Naive thymus-derived CD4-positive, alpha-beta T cell (primary cell): ENCODE data around the gene NEURL1B. TPM values are rescaled to one million over a fixed set of nuclear protein-coding genes. Genes with fewer than 3 reads are reported as not detected.

Source experiments
- ATAC-seq: fragments of 150-1000 bp; cut with Tn5 transposase; 2 replicates; pipeline ENCODE4 v1.10.0; 2021; ENCODE audit warnings: mild to moderate bottlenecking, moderate library complexity
- CTCF ChIA-PET: fragments of 350-600 bp; sonication (Branson Sonifier 250); formaldehyde crosslinking; loops from one replicate; lab custom pipeline; 2021; ENCODE audit warnings: antibody characterized with exemption; lab: Charles Lee
- POLR2A ChIA-PET: fragments of 350-600 bp; sonication (Branson Sonifier 250); formaldehyde crosslinking; loops from one replicate; lab custom pipeline; 2021; ENCODE audit warnings: antibody characterized with exemption, inconsistent platforms; lab: Charles Lee
- DNase-seq, 9 donors: peaks; one replicate each; pipeline versions ENCODE4 v3.0.0 to v3.0.0-alpha.2; 2020 to 2022; ENCODE audit warnings: mixed read lengths in 1 of 9
- H3K27ac ChIP-seq: one replicate; pipeline ENCODE4 v1.7.0; 2013; ENCODE audit warnings: mild to moderate bottlenecking, low read depth, low read length, moderate library complexity
- H3K27me3 ChIP-seq, 2 donors: one replicate each; pipeline ENCODE4 v1.7.0; 2013; ENCODE audit warnings: low read length in 2 of 2, mild to moderate bottlenecking in 2 of 2, moderate library complexity in 2 of 2; ENCODE audit not compliant: control insufficient read depth in 2 of 2, insufficient read depth in 2 of 2
- H3K36me3 ChIP-seq, 3 experiments: 1 replicate in 2 of 3; 2 replicates in 1 of 3; pipeline ENCODE4 v1.7.0; 2013; ENCODE audit warnings: low read length in 3 of 3, mild to moderate bottlenecking in 3 of 3, moderate library complexity in 1 of 3; ENCODE audit not compliant: insufficient read depth in 3 of 3, control insufficient read depth in 2 of 3
- H3K4me1 ChIP-seq, 2 donors: one replicate each; pipeline ENCODE4 v1.7.0; 2013; ENCODE audit warnings: low read length in 2 of 2, mild to moderate bottlenecking in 2 of 2, moderate library complexity in 1 of 2; ENCODE audit not compliant: control insufficient read depth in 2 of 2, insufficient read depth in 2 of 2
- H3K4me3 ChIP-seq: 2 replicates; pipeline ENCODE4 v1.7.0; 2013; ENCODE audit warnings: mild to moderate bottlenecking, low read length
- H3K9me3 ChIP-seq, 3 experiments: 1 replicate in 2 of 3; 2 replicates in 1 of 3; pipeline ENCODE4 v1.7.0; 2013; ENCODE audit warnings: low read length in 3 of 3; ENCODE audit not compliant: control insufficient read depth in 2 of 3
- H3K27ac Mint-ChIP-seq, 9 donors: one replicate each; pipeline ENCODE4 v1.8.0; 2020 to 2022; ENCODE audit warnings: mixed read lengths in 9 of 9, mild to moderate bottlenecking in 8 of 9, moderate library complexity in 5 of 9, inconsistent platforms in 2 of 9
- H3K27me3 Mint-ChIP-seq, 5 donors: one replicate each; pipeline ENCODE4 v1.8.0; 2021 to 2022; ENCODE audit warnings: mixed read lengths in 5 of 5, mild to moderate bottlenecking in 1 of 5
- H3K36me3 Mint-ChIP-seq, 5 donors: one replicate each; pipeline ENCODE4 v1.8.0; 2020 to 2022; ENCODE audit warnings: mixed read lengths in 5 of 5, mild to moderate bottlenecking in 3 of 5, inconsistent platforms in 1 of 5
- H3K4me1 Mint-ChIP-seq, 7 donors: one replicate each; pipeline ENCODE4 v1.8.0; 2020 to 2022; ENCODE audit warnings: mixed read lengths in 7 of 7, mild to moderate bottlenecking in 3 of 7, inconsistent platforms in 1 of 7
- H3K4me3 Mint-ChIP-seq, 10 donors: one replicate each; pipeline ENCODE4 v1.8.0; 2020 to 2022; ENCODE audit warnings: mild to moderate bottlenecking in 10 of 10, mixed read lengths in 10 of 10, moderate library complexity in 6 of 10, inconsistent platforms in 2 of 10
- H3K9me3 Mint-ChIP-seq, 11 donors: one replicate each; pipeline ENCODE4 v1.8.0; 2020 to 2022; ENCODE audit warnings: mixed read lengths in 11 of 11, mild to moderate bottlenecking in 4 of 11, inconsistent platforms in 1 of 11, moderate library complexity in 1 of 11
- intact Hi-C, 2 donors: fragments of 100-400 bp; cut with micrococcal nuclease; formaldehyde crosslinking; loops; one replicate each; pipeline ENCODE4 v1.15.1; 2023
- polyA plus RNA-seq, 2 donors: library from polyadenylated mRNA; unstranded; fragments of 300-500 nt; fragmentation: Illumina TruSeq; gene quantifications; one replicate each; pipeline ENCODE4 v1.2.3, GENCODE V29; 2021
- total RNA-seq, 6 experiments: library from RNA in 5 of 6; stranded (reverse) in 5 of 6; gene quantifications; 1 replicate in 5 of 6; 2 replicates in 1 of 6; pipeline ENCODE4 v1.2.3 and lab custom pipeline; 2021 to 2026

NEURL1B gene
- total and polyA plus RNA-seq, 7 experiments from 2014 or later: 0.05 to 3.4 (median 0.27) TPM; not detected in 1

- Histone ChIP-seq H3K36me3 (no peaks in the 10 kb centered on the region), H3K4me3 (no peak overlapping the region), H3K27ac (no peak overlapping the region), H3K27me3 (no peaks in the 10 kb centered on the region), H3K9me3 (no peaks in the 10 kb centered on the region), H3K4me1 (peaks cover 0 to 7% of the 10 kb centered on the region in 2 donors)
- CTCF ChIA-PET: interaction anchor here (0.6 to 9.7 kb wide), 21 partner anchors 9 to 579 kb away, joined by 3 to 178 read pairs (median 4); partner anchors contain the start of gene DUSP1
- H3K27ac Mint-ChIP-seq: peak overlapping the region in 4 of 9 donors; percentile 17 to 72 (median 38)
- peaks cover 0 to 1% (median 0%) of the 10 kb centered on the region in 11 donors for H3K9me3 Mint-ChIP-seq
- POLR2A ChIA-PET: interaction anchor here (0.5 to 2.7 kb wide), 6 partner anchors 44 to 224 kb away, joined by 3 to 27 read pairs (median 4); partner anchors contain the start of gene DUSP1
- no peak overlapping the region for H3K4me3 Mint-ChIP-seq
- no peaks in the 10 kb centered on the region for H3K36me3 Mint-ChIP-seq
- H3K27me3 Mint-ChIP-seq: peaks cover 0 to 18% (median 11%) of the 10 kb centered on the region in 5 donors
- DNase-seq (peak; percentile 38 to 65 (median 57)), ATAC-seq (peak; percentile 85)
- peaks cover 0 to 8% (median 5%) of the 10 kb centered on the region in 7 donors for H3K4me1 Mint-ChIP-seq
- intact Hi-C loops: loop anchor here (1.0 to 10.0 kb wide), 8 partner anchors 120 to 860 kb away; partner anchors contain the start of genes BNIP1 (in 1 of the 2), ERGIC1 (in 1 of the 2) and RPL26L1 (in 1 of the 2)
Measured at GRCh38 chr5:172714491-172715420, 73.7 kb downstream of the NEURL1B start.

GRCh38 chr5:172715421-172715780 is 74.3 kb downstream of the NEURL1B start:
- no peaks in the 10 kb centered on the region for H3K36me3 ChIP-seq
- ATAC-seq (no peak), DNase-seq (no peak)
- Mint-ChIP-seq H3K27me3 (peaks cover 0 to 18% (median 11%) of the 10 kb centered on the region in 5 donors), H3K4me1 (peaks cover 0 to 10% (median 5%) of the 10 kb centered on the region in 7 donors), H3K4me3 (no peak overlapping the region), H3K27ac (peak overlapping the region in 1 of 9 donors; percentile 56), H3K36me3 (no peaks in the 10 kb centered on the region), H3K9me3 (peaks cover 0 to 1% (median 0%) of the 10 kb centered on the region in 11 donors)
- H3K27me3 ChIP-seq: no peaks in the 10 kb centered on the region
- POLR2A ChIA-PET: interaction anchor here (0.5 to 2.7 kb wide), 4 partner anchors 49 to 224 kb away, joined by 3 to 27 read pairs (median 8); partner anchors contain the start of gene DUSP1
- H3K4me3 ChIP-seq: no peak overlapping the region
- intact Hi-C loops: loop anchor here (2.0 to 10.0 kb wide), 4 partner anchors 119 to 859 kb away; partner anchors contain the start of genes BNIP1 (in 1 of the 2) and ERGIC1 (in 1 of the 2)
- CTCF ChIA-PET: interaction anchor here (0.6 to 9.7 kb wide), 17 partner anchors 9 to 243 kb away, joined by 3 to 178 read pairs (median 4); partner anchors contain the start of gene DUSP1
- peaks cover 0 to 7% of the 10 kb centered on the region in 2 donors for H3K4me1 ChIP-seq
- H3K27ac ChIP-seq: no peak overlapping the region
- no peaks in the 10 kb centered on the region for H3K9me3 ChIP-seq

- CTCF ChIA-PET: interaction anchor here (0.6 to 2.0 kb wide), 9 partner anchors 11 to 341 kb away, joined by 3 to 24 read pairs (median 5); partner anchors contain the start of gene DUSP1
- POLR2A ChIA-PET: interaction anchor here (1.0 to 1.6 kb wide), 3 partner anchors 49 to 216 kb away, joined by 3 to 7 read pairs (median 3); partner anchors contain the start of gene DUSP1
- no peak for ATAC-seq
- no peak for DNase-seq
- intact Hi-C loops: loop anchor here (1.0 to 10.0 kb wide), 8 partner anchors 56 to 859 kb away; partner anchors contain the start of genes BNIP1 (in 1 of the 2) and ERGIC1 (in 1 of the 2)
- Mint-ChIP-seq H3K4me3 (no peak overlapping the region), H3K27ac (peak overlapping the region in 3 of 9 donors; percentile 38 to 91 (median 71)), H3K27me3 (peaks cover 0 to 15% (median 6%) of the 10 kb centered on the region in 5 donors), H3K36me3 (no peaks in the 10 kb centered on the region), H3K9me3 (peaks cover 0 to 1% (median 0%) of the 10 kb centered on the region in 11 donors), H3K4me1 (peaks cover 0 to 10% (median 5%) of the 10 kb centered on the region in 7 donors)
- no peak overlapping the region for H3K27ac ChIP-seq
- no peaks in the 10 kb centered on the region for H3K9me3 ChIP-seq
- H3K27me3 ChIP-seq: no peaks in the 10 kb centered on the region
- H3K4me3 ChIP-seq: no peak overlapping the region
- H3K36me3 ChIP-seq: no peaks in the 10 kb centered on the region
- peaks cover 0 to 7% of the 10 kb centered on the region in 2 donors for H3K4me1 ChIP-seq
Measured at GRCh38 chr5:172715931-172716682, 75.0 kb downstream of the NEURL1B start.

- DNase-seq (peak; percentile 70 to 86 (median 78)), ATAC-seq (peak; percentile 78)
- Mint-ChIP-seq H3K27me3 (peaks cover 0 to 10% (median under 1%) of the 10 kb centered on the region in 5 donors), H3K4me1 (peaks cover 0 to 14% (median 5%) of the 10 kb centered on the region in 7 donors), H3K36me3 (no peaks in the 10 kb centered on the region), H3K27ac (peak overlapping the region in 4 of 9 donors; percentile 56 to 91 (median 68)), H3K9me3 (peaks cover 0 to 1% (median 0%) of the 10 kb centered on the region in 11 donors), H3K4me3 (peak overlapping the region in 1 of 10 donors; percentile 27)
- H3K4me1 ChIP-seq: peaks cover 0 to 13% of the 10 kb centered on the region in 2 donors
- H3K36me3 ChIP-seq: no peaks in the 10 kb centered on the region
- H3K27me3 ChIP-seq: no peaks in the 10 kb centered on the region
- no peaks in the 10 kb centered on the region for H3K9me3 ChIP-seq
- intact Hi-C loops: loop anchor here (1.0 to 10.0 kb wide), 8 partner anchors 48 to 858 kb away; no protein-coding TSS in a partner anchor
- no peak overlapping the region for H3K4me3 ChIP-seq
- H3K27ac ChIP-seq: no peak overlapping the region
- ChIA-PET POLR2A (interaction anchor here (1.0 to 1.6 kb wide), 3 partner anchors 49 to 215 kb away, joined by 3 to 7 read pairs (median 3); partner anchors contain the start of gene DUSP1), CTCF (interaction anchor here (0.6 to 2.0 kb wide), 14 partner anchors 11 to 441 kb away, joined by 3 to 24 read pairs (median 4); partner anchors contain the start of gene DUSP1)
Measured at GRCh38 chr5:172716796-172717313, 75.8 kb downstream of the NEURL1B start.

- Histone ChIP-seq H3K4me3 (no peak overlapping the region), H3K36me3 (no peaks in the 10 kb centered on the region), H3K9me3 (no peaks in the 10 kb centered on the region), H3K4me1 (peaks cover 0 to 20% of the 10 kb centered on the region in 2 donors), H3K27ac (no peak overlapping the region), H3K27me3 (no peaks in the 10 kb centered on the region)
- peaks cover 0 to 8% (median 0%) of the 10 kb centered on the region in 5 donors for H3K27me3 Mint-ChIP-seq
- H3K27ac Mint-ChIP-seq: peak overlapping the region in 2 of 9 donors; percentile 71 to 91
- CTCF ChIA-PET: interaction anchor here (0.7 to 2.0 kb wide), 9 partner anchors 12 to 441 kb away, joined by 3 to 24 read pairs (median 4); partner anchors contain the start of gene DUSP1
- ATAC-seq (no peak), DNase-seq (no peak)
- POLR2A ChIA-PET: interaction anchor here (0.6 to 1.6 kb wide), 4 partner anchors 48 to 258 kb away, joined by 3 to 7 read pairs (median 4); partner anchors contain the start of gene DUSP1
- H3K36me3 Mint-ChIP-seq: no peaks in the 10 kb centered on the region
- H3K4me1 Mint-ChIP-seq: peaks cover 0 to 14% (median 5%) of the 10 kb centered on the region in 7 donors
- intact Hi-C loops: loop anchor here (1.0 to 10.0 kb wide), 6 partner anchors 48 to 857 kb away; no protein-coding TSS in a partner anchor
- H3K9me3 Mint-ChIP-seq: peaks cover 0 to 1% (median 0%) of the 10 kb centered on the region in 11 donors
- H3K4me3 Mint-ChIP-seq: no peak overlapping the region
Measured at GRCh38 chr5:172717481-172718195, 76.6 kb downstream of the NEURL1B start.
